Stimulated activated CD8-positive, alpha-beta memory T cell treated with anti-CD3 and anti-CD28 coated beads, Interleukin-7, amount 100 ng/mL, for 48 hours (primary cell): Measurements from ENCODE around the gene FBXW8.

Experiments
- DNase-seq, 2 donors: peaks; one replicate each; pipeline ENCODE4 v3.0.0-alpha.2; 2020; ENCODE audit warnings: low read depth in 1 of 2; ENCODE audit errors: extremely low read depth in 1 of 2

Gene FBXW8

DNA sequence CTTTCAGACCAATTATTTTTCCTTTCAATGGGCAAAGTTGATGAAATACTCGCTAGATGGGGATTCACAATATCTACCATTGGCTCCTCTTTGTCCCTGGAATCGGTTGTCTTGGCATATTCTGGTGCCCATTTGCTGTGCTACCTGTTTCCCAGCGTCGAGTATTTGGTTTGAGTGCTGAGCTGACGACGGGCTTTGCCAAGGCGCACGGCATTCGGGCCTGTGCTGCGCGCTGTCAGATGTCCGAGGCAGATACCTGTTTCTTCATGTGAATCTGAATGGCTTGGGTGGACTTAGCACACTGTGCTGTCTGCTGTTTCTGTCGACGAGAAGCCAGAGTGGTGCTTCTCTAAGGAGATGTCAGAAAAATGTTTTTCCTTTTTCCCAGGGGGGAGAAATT is 107.5 kb downstream of the FBXW8 start:
- no peak for DNase-seq

- no peak for DNase-seq
Observed at GRCh38 chr12:117018685-117019084, 107.9 kb downstream of the FBXW8 start.

DNA sequence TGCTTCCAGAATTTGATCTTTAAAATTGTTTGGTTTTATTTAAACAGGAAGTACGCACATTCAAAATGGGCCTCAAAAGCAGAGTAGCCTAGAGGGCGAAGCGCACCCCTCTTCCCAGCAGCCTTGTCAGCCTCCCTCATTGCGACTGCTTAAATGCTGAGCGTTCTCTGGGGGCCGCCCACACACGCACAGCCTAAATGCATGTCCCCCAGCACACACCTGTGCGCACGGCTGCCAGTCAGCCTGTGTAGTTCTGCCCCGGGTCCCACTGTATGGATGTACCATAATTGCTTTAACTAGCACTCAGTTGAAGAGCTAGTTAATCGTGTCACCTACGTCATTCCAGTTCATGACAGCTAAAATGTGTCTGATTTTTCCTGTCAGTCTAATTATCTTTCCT is 109.1 kb downstream of the FBXW8 start:
- no peak for DNase-seq

- DNase-seq, result no peak
Observed at GRCh38 chr12:117020536-117021220, 109.9 kb downstream of the FBXW8 start.

GRCh38 chr12:117022465-117022864 is 111.7 kb downstream of the FBXW8 start:
- DNase-seq, result no peak

DNA sequence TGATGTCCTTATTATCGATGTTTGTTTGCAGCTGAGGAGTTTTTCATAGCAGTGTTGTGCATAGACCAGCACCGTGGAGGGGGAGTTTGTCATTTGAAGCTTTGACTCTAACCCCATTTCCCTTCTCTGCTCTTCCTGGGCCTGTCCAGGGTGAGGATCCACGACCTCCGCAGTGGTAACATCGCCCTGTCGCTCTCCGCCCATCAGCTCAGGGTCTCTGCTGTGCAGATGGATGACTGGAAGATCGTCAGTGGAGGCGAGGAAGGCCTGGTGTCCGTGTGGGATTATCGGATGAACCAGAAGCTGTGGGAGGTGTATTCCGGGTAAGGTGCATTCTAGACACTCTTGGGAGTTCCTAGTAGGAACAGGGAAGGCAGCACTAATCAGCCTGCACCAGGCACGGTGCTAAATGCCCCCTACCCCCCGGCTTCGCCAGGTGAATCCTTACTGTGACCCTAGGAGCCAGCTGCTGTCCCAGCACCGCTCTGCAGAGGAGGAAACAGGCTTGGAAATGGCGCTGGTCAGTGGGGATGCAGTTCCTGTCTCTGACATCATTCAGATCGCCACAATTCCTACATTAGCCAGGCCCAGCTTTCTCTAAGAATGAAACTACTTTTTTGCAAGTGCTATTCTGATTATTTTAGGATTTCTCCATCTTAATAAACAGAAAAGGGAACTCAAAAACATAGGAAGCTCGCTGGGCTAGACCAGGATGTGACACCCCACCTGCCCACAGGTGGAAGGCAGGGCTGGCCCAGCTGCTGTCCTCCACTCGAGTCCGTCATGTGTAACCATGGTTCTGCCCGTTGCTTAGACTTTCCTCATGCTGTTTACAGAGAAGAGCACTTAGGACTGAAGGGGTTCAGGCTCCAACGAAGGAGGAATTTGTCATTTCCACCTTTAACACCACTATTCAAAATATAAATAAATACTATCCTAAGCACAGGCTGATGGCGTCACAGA is 113.5 kb downstream of the FBXW8 start:
- no peak for DNase-seq

DNA sequence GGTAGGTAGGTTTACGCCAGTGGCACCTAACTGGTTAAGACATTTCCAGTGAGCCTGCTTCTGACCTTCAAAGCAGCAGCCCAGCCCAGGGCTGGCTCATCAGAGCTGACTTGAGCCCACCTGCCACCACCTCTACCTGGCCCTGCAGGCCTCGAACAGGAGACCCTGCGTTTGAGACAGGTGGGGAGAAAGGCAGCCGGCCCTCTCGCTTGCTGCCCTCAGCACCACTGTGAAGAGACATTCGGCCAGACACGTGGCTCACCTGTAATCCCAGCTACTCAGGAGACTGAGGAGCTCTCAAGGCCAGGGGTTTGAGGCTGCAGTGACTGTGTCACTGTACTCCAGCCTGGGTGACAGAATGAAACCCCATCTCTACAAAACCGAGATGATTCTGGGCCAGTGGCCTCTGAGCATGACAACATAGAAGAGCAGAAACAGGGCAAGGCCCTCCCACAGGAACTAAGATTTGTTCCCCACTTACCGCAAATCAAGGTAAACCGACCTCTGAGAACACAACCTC is 114.3 kb downstream of the FBXW8 start:
- DNase-seq, result no peak

GRCh38 chr12:117025481-117026151 is 114.9 kb downstream of the FBXW8 start:
- peak in 1 of 2 donors; percentile 24 for DNase-seq

- no peak for DNase-seq
Observed at GRCh38 chr12:117026343-117026742, 115.6 kb downstream of the FBXW8 start.

DNA sequence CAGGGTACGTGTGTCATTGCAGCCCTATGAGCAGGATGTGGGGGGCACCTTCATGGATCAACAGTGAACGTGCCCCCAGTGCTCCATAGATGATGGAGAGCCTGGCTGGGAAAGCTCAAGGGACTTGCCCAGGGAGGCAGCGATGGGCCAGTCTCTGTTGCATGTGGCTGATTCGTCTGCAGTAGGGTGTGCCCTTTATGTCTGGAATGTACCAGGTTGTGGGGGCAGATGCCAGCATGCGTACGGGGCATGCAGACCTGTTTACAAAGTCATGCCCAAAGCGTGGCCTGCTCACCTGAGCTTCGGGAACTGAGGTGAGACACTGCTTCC is 116.1 kb downstream of the FBXW8 start:
- DNase-seq, result no peak

DNA sequence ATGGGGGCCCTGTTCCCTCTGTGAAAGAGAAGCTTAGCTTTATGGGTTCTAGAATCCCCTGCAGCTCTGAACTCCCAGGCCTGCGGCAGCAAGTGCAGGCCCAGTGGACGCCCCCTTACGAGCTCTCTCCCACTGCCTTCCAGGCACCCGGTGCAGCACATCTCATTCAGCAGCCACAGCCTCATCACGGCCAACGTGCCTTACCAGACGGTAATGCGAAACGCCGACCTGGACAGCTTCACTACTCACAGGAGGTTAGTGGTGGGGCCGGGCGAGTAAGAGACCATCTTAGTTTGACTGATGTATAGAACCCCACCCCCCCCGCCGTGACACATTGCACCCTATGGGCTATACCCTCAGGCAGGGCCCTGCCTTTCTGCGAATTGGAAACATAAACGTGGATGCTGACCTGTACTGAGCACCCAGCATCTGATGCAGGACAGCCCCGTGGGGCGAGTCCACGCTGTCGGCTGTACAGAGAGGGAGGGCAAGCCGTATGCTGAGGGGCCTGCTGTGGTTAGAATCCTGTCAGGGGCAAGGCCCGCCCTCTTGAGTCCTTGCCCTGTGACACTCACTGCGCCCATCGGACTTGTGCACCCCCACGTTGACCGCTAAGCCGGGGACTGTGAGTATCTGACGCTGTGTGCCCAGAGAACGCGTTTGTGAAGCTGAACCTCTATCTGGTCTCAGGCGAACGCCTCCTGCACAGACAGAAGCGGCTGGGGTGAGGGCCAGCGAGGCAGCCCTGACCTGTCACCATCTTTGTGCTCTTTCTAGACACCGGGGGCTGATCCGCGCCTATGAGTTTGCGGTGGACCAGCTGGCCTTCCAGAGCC is 116.7 kb downstream of the FBXW8 start:
- no peak for DNase-seq

- DNase-seq, result no peak
Observed at GRCh38 chr12:117028254-117028653, 117.5 kb downstream of the FBXW8 start.

DNA sequence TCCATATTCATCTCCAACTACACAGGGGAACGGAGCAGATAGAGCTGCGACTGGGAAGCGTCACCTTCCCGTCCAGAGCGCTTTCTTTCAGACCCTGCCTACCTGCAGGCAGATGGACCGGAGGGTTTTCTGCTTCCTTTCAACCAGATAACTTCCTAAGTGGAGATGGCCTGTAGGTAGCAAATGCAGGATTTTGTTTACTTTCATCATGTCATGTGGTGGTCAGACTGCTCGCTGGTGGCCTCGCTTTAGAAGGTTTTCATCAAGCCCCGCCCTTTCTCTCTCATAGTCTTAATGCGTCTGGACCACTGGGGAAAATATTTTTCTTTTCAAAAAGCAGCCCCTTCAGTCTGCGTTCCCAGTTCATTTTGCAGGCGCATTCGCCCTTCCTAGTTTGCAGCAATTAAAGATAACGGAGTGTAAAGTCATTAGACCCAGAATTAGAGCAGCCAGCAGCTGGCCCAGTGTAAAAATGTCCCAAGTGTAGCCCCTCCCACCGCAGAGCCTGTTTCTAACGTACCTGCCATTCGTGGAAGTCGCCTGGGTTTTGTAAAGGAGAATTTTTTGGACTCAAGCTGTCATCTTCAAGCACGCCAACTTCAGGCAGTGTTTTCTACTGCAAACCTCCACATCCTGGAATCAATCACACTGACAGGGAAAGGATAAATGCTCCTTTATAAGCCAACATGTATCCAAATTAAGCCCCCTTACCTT is 119.6 kb downstream of the FBXW8 start:
- no peak for DNase-seq

- DNase-seq, result no peak
Observed at GRCh38 chr12:117031843-117032592, 121.3 kb downstream of the FBXW8 start.

DNA sequence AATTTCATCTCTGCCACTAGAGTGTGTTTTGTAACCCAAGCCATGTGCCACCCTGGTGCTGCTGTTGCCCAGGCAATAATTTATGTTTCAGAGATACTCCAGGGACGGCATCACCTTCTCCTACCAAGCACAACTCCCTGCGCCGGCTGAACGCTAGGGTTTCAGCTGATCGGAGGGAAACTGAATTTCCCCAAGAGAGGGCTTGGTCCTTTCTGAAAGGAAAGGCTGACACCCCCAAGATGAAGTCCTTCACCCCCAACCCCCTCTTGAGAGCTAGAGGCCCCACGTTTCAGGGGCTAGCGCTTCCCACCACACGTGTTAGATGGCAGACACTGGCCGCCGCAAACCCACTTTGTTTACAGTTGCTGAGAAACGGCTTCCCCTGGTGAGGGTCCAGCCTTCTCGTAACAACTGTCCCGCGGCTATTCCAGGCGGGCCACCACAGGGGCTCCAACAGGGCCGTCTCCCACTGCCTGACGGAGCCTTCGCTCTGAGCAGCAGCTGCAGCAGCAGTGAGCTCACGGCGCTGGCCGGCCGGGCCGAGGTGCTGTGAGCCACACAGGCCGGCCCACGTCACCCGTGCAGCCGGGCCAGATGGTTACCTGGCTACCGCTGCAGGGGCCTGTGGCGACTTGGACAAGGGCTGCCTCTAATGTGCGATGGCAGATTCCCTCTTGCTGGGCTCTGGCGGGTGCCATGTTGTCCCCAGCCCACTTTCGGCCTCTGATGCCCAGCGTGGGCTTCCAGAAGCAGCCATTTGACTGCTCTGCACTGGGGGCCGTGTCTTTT is 122.0 kb downstream of the FBXW8 start:
- DNase-seq, result no peak

DNA sequence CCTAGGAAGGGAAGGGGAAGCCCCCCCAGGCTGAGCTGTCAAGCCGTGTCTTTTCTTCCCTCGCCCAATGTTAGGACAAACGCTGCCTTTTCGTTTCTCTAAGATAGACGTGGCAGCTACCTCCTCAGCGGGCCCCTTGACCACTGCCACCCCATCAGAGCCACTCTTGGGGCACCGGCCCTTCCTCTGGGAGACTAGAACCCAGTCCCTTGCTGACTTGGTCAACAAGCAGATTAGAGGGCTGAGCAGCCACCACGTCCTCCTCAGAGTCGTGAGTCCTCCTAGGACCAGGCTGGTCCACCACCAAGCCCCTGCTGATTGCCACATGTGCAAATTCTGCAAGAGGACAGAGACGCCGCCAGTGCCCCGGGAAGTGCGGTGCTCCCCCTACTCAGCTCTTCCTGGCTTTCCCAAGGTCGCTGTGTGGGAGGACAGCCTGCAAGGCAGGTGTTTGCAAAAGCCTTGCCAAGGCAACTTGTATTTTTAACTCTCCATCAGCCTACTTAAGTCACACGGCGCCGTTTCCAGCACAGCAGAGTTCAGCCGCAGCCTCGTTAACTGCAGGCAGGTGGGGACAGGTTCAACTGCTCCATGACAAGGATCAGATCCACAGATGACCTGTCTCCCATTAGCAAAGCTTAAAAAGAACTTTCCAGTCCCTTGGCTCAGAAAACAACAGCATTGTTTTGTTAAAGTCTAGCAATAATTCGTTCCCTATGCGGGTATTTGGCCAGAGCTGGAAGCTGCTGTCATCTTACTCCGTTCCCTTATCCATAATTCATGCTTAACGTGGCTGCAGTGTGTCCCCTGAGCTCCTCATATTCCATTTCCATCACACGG is 122.9 kb downstream of the FBXW8 start:
- no peak for DNase-seq

DNA sequence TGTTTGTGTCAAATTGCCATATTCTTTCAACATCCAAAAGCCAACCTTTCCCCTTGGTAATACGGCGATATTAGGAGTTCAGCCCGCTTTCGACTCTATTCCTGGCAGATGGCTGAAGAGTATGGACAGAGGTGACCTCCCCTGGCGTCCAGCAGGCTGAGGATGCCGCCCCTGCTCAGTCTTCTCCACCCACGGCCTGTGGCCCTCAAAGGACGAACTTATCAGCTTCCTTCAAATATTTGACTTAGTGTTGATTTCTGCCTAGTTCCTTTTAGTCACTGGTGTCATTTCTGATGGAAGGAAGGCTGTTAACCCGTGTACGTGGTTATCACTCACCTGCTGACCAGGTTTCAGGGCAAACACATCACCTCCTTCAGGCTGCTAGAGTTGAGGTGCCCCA is 123.5 kb downstream of the FBXW8 start:
- DNase-seq, result no peak
